Muscle layer of colon (tissue), 2 donors: ENCODE results near the gene C1orf56.

Source experiments
- H3K27ac ChIP-seq: one replicate; pipeline ENCODE4 v1.7.0; 2013; ENCODE audit warnings: low read depth, mild to moderate bottlenecking, low read length, moderate library complexity
- H3K27me3 ChIP-seq, 2 donors: one replicate each; pipeline ENCODE4 v1.7.0; 2013; ENCODE audit warnings: low read length in 2 of 2, mild to moderate bottlenecking in 2 of 2; ENCODE audit not compliant: insufficient read depth in 2 of 2, control insufficient read depth in 1 of 2
- H3K36me3 ChIP-seq: one replicate; pipeline ENCODE4 v1.7.0; 2013; ENCODE audit warnings: mild to moderate bottlenecking, low read length; ENCODE audit not compliant: insufficient read depth
- H3K4me1 ChIP-seq: one replicate; pipeline ENCODE4 v1.7.0; 2013; ENCODE audit warnings: mild to moderate bottlenecking, low read length; ENCODE audit not compliant: insufficient read depth
- H3K4me3 ChIP-seq, 2 donors: one replicate each; pipeline ENCODE4 v1.7.0; 2013; ENCODE audit warnings: low read length in 2 of 2, low read depth in 1 of 2, mild to moderate bottlenecking in 1 of 2, moderate library complexity in 1 of 2
- H3K9ac ChIP-seq: one replicate; pipeline ENCODE4 v1.7.0; 2013; ENCODE audit warnings: low read length
- H3K9me3 ChIP-seq: one replicate; pipeline ENCODE4 v1.7.0; 2013; ENCODE audit warnings: mild to moderate bottlenecking, low read length
- donor health status: abdominal sarcoma.
- donor health status: Adenocarcinoma of cecum.

Gene C1orf56

GRCh38 chr1:151032164-151032563, 15.4 kb upstream of the C1orf56 start:
- no peak overlapping the region for H3K9ac ChIP-seq
- H3K36me3 ChIP-seq: peaks cover 43% of the 10 kb centered on the region
- no peak overlapping the region for H3K4me3 ChIP-seq
- no peaks in the 10 kb centered on the region for H3K4me1 ChIP-seq
- no peaks in the 10 kb centered on the region for H3K9me3 ChIP-seq
- H3K27me3 ChIP-seq: no peaks in the 10 kb centered on the region
- no peak overlapping the region for H3K27ac ChIP-seq

- Histone ChIP-seq H3K9me3 (no peaks in the 10 kb centered on the region), H3K27ac (no peak overlapping the region), H3K4me3 (no peak overlapping the region), H3K4me1 (no peaks in the 10 kb centered on the region), H3K27me3 (no peaks in the 10 kb centered on the region), H3K9ac (no peak overlapping the region), H3K36me3 (peaks cover 25% of the 10 kb centered on the region)
Observed at GRCh38 chr1:151035167-151035566, 12.4 kb upstream of the C1orf56 start.

GRCh38 chr1:151036356-151036755, 11.2 kb upstream of the C1orf56 start, which contains the start of gene BNIPL:
TSS of gene BNIPL (plus strand) at chr1:151036586. CDS start at chr1:151036726, 140 bp downstream.
- no peak within 1 kb of the TSS for H3K27ac ChIP-seq
- H3K4me1 ChIP-seq: no peaks in the 10 kb centered on the region
- no peaks in the 10 kb centered on the region for H3K27me3 ChIP-seq
- no peak within 1 kb of the TSS for H3K9ac ChIP-seq
- no peak within 1 kb of the TSS for H3K4me3 ChIP-seq
- no peaks in the 10 kb centered on the region for H3K9me3 ChIP-seq
- H3K36me3 ChIP-seq: peaks cover 17% of the 10 kb centered on the region

- Histone ChIP-seq H3K4me3 (no peak overlapping the region), H3K27ac (no peak overlapping the region), H3K36me3 (peaks cover 17% of the 10 kb centered on the region)
Observed at GRCh38 chr1:151037032-151037431, 10.5 kb upstream of the C1orf56 start.

GRCh38 chr1:151039521-151039920, 8.0 kb upstream of the C1orf56 start:
- no peaks in the 10 kb centered on the region for H3K9me3 ChIP-seq
- no peak overlapping the region for H3K4me3 ChIP-seq
- H3K36me3 ChIP-seq: peaks cover 7% of the 10 kb centered on the region
- H3K27me3 ChIP-seq: no peaks in the 10 kb centered on the region
- H3K9ac ChIP-seq: no peak overlapping the region
- H3K27ac ChIP-seq: no peak overlapping the region
- no peaks in the 10 kb centered on the region for H3K4me1 ChIP-seq

More at GRCh38 chr1:151037032-151037431, 10.5 kb upstream of the C1orf56 start:
- Histone ChIP-seq H3K4me1 (no peaks in the 10 kb centered on the region), H3K27me3 (no peaks in the 10 kb centered on the region), H3K9me3 (no peaks in the 10 kb centered on the region), H3K9ac (no peak overlapping the region)

GRCh38 chr1:151043163-151043562, 4.4 kb upstream of the C1orf56 start:
- H3K9ac ChIP-seq: no peak overlapping the region
- H3K36me3 ChIP-seq: no peaks in the 10 kb centered on the region
- H3K4me1 ChIP-seq: no peaks in the 10 kb centered on the region
- H3K27me3 ChIP-seq: no peaks in the 10 kb centered on the region
- no peak overlapping the region for H3K4me3 ChIP-seq
- H3K9me3 ChIP-seq: no peaks in the 10 kb centered on the region
- no peak overlapping the region for H3K27ac ChIP-seq

- Histone ChIP-seq H3K9me3 (no peaks in the 10 kb centered on the region), H3K36me3 (peaks cover 14% of the 10 kb centered on the region), H3K4me3 (peak overlapping the region; percentile 63 to 80), H3K27ac (peak overlapping the region; percentile 93), H3K9ac (peak overlapping the region; percentile 84), H3K27me3 (no peaks in the 10 kb centered on the region), H3K4me1 (peaks cover 9% of the 10 kb centered on the region)
Observed at GRCh38 chr1:151047925-151048644, 534 bp downstream of the C1orf56 start.

- H3K27me3 ChIP-seq: no peaks in the 10 kb centered on the region
Observed at GRCh38 chr1:151048645-151049032, 1.1 kb downstream of the C1orf56 start.

GRCh38 chr1:151049458-151049857, 1.9 kb downstream of the C1orf56 start:
- Histone ChIP-seq H3K4me1 (peaks cover 9% of the 10 kb centered on the region), H3K36me3 (peaks cover 20% of the 10 kb centered on the region)

More at GRCh38 chr1:151048645-151049032, 1.1 kb downstream of the C1orf56 start:
- H3K9ac ChIP-seq: peak overlapping the region; percentile 84
- H3K4me3 ChIP-seq: peak overlapping the region; percentile 63 to 80
- H3K36me3 ChIP-seq: peaks cover 14% of the 10 kb centered on the region
- H3K27ac ChIP-seq: peak overlapping the region; percentile 93
- H3K4me1 ChIP-seq: peaks cover 9% of the 10 kb centered on the region
- no peaks in the 10 kb centered on the region for H3K9me3 ChIP-seq

GRCh38 chr1:151050051-151050688, 2.6 kb downstream of the C1orf56 start:
- Histone ChIP-seq H3K9ac (no peak overlapping the region), H3K4me1 (peaks cover 9% of the 10 kb centered on the region), H3K36me3 (peaks cover 27% of the 10 kb centered on the region), H3K27me3 (no peaks in the 10 kb centered on the region), H3K4me3 (no peak overlapping the region), H3K9me3 (no peaks in the 10 kb centered on the region), H3K27ac (no peak overlapping the region)

More at GRCh38 chr1:151049458-151049857, 1.9 kb downstream of the C1orf56 start:
- Histone ChIP-seq H3K4me3 (no peak overlapping the region), H3K9ac (no peak overlapping the region), H3K9me3 (no peaks in the 10 kb centered on the region), H3K27ac (no peak overlapping the region), H3K27me3 (no peaks in the 10 kb centered on the region)

- no peaks in the 10 kb centered on the region for H3K27me3 ChIP-seq
- H3K4me3 ChIP-seq: no peak overlapping the region
- no peaks in the 10 kb centered on the region for H3K9me3 ChIP-seq
- H3K4me1 ChIP-seq: peaks cover 19% of the 10 kb centered on the region
- no peak overlapping the region for H3K27ac ChIP-seq
- no peak overlapping the region for H3K9ac ChIP-seq
- H3K36me3 ChIP-seq: peaks cover 38% of the 10 kb centered on the region
Observed at GRCh38 chr1:151051356-151052009, 3.9 kb downstream of the C1orf56 start.
